GM23248 (cell line): ENCODE measurements around the gene PRR12.

Source experiments
- EZH2 ChIP-seq: fragments of 200-600 bp; sonication (generic); IDR thresholded peaks from 2 replicates; pipeline ENCODE4 v1.6.1; 2018; ENCODE audit warnings: antibody characterized with exemption, mild to moderate bottlenecking; ENCODE audit not compliant: insufficient read depth, poor library complexity, severe bottlenecking
- EZH2phosphoT487 ChIP-seq: fragments of 200-600 bp; sonication (generic); IDR thresholded peaks from 2 replicates; pipeline ENCODE4 v1.6.1; 2018; ENCODE audit warnings: antibody characterized with exemption, moderate library complexity, mild to moderate bottlenecking, low read depth; ENCODE audit not compliant: insufficient read depth

- no peak for TF ChIP-seq EZH2phosphoT487
- TF ChIP-seq EZH2 = no peak
These were observed 35.2 kb downstream of the PRR12 start for GRCh38 chr19:49626226-49626625.
